Testis (tissue), 2 donors: ENCODE results near the gene BBOF1.

Experiments
- CTCF ChIP-seq, 3 experiments: fragments of 450-650 bp in 2 of 3; fragments of 200-600 bp in 1 of 3; sonication (generic) in 1 of 3; IDR thresholded peaks; one replicate each; pipeline ENCODE4 v1.5.1; 2016 to 2019; ENCODE audit warnings: antibody characterized with exemption in 3 of 3, mild to moderate bottlenecking in 2 of 3, moderate library complexity in 1 of 3
- POLR2A ChIP-seq: fragments of 450-650 bp; IDR thresholded peaks from one replicate; pipeline ENCODE4 v1.6.1; 2017; ENCODE audit warnings: antibody characterized with exemption, mild to moderate bottlenecking, moderate library complexity

DNA sequence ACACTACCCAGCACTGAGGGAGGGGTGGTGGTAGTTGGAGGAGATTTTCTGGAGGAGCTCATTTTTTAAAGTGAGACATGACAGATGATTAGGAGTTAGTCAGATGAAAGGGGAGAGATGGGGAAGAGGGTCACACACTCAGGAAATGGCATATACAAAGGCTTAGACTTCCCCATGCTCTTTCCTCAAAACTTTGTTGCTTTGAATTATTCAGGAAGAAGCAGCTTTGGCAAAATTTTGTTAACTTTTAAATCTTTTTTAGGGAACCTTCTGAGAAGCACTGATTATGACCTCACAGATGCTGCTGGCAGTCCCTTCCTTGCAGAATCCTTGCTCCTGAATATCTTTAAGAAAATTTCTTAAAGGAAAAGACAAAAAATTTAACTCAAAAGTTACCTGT is 45.3 kb downstream of the BBOF1 start:
- TF ChIP-seq CTCF (IDR thresholded peaks at IDR 0.05): no peak
- TF ChIP-seq POLR2A: no peak
